WTC11 (cell line): Measurements from ENCODE around the gene SLC4A9.

Experiments
- CREM ChIP-seq: sonication (generic); formaldehyde crosslinking; IDR thresholded peaks from 2 replicates; pipeline ENCODE4 v1.8.1; 2022; ENCODE audit warnings: mild to moderate bottlenecking, missing genetic modification reagents, moderate library complexity
- CTCF ChIP-seq: fragments of 200-600 bp; IDR thresholded peaks from 2 replicates; pipeline ENCODE4 v1.8.0; 2022; ENCODE audit warnings: antibody characterized with exemption
- E2F5 ChIP-seq: sonication (generic); formaldehyde crosslinking; IDR thresholded peaks from 2 replicates; pipeline ENCODE4 v1.8.1; 2022; ENCODE audit warnings: mild to moderate bottlenecking, moderate library complexity, missing genetic modification reagents
- HMGXB4 ChIP-seq: sonication (generic); formaldehyde crosslinking; IDR thresholded peaks from 2 replicates; pipeline ENCODE4 v1.8.1; 2023; ENCODE audit warnings: mild to moderate bottlenecking, moderate library complexity, missing genetic modification reagents
- IRF1 ChIP-seq: sonication (generic); formaldehyde crosslinking; IDR thresholded peaks from 2 replicates; pipeline ENCODE4 v1.8.0; 2023; ENCODE audit warnings: missing genetic modification reagents
- JUN ChIP-seq: sonication (generic); formaldehyde crosslinking; IDR thresholded peaks from 2 replicates; pipeline ENCODE4 v1.8.0; 2023; ENCODE audit warnings: mild to moderate bottlenecking, missing genetic modification reagents
- MXD4 ChIP-seq: fragments of 250-450 bp; sonication (Bioruptor Pico); IDR thresholded peaks from 2 replicates; pipeline ENCODE4 v1.8.0; 2021; ENCODE audit warnings: mild to moderate bottlenecking, moderate library complexity, borderline replicate concordance
- NFATC4 ChIP-seq: fragments of 250-450 bp; sonication (Bioruptor Pico); IDR thresholded peaks from 2 replicates; pipeline ENCODE4 v1.9.0; 2021; ENCODE audit warnings: mild to moderate bottlenecking
- TCF7 ChIP-seq: sonication (generic); formaldehyde crosslinking; IDR thresholded peaks from 2 replicates; pipeline ENCODE4 v1.8.0; 2022; ENCODE audit warnings: mild to moderate bottlenecking, low read depth, missing genetic modification reagents, moderate library complexity
- USF2 ChIP-seq: sonication (generic); formaldehyde crosslinking; IDR thresholded peaks from 2 replicates; pipeline ENCODE4 v1.8.1; 2023; ENCODE audit warnings: mild to moderate bottlenecking, missing genetic modification reagents, moderate library complexity
- ZNF138 ChIP-seq: sonication (generic); formaldehyde crosslinking; conservative IDR thresholded peaks from 2 replicates; pipeline ENCODE4 v1.8.1; 2022; ENCODE audit warnings: mild to moderate bottlenecking, moderate library complexity, missing genetic modification reagents
- ZNF396 ChIP-seq: fragments of 250-450 bp; sonication (Bioruptor Pico); IDR thresholded peaks from 2 replicates; pipeline ENCODE4 v1.8.0; 2021; ENCODE audit warnings: mild to moderate bottlenecking, moderate library complexity, borderline replicate concordance
- ZNF512 ChIP-seq: sonication (generic); formaldehyde crosslinking; IDR thresholded peaks from 2 replicates; pipeline ENCODE4 v1.8.1; 2022; ENCODE audit warnings: missing genetic modification reagents, borderline replicate concordance
- ZSCAN18 ChIP-seq: fragments of 250-450 bp; sonication (Bioruptor Pico); IDR thresholded peaks from 2 replicates; pipeline ENCODE4 v2.1.2; 2022; ENCODE audit warnings: mild to moderate bottlenecking, moderate library complexity

- TF ChIP-seq MXD4 (CRISPR knock-in tag) (no peak), CTCF (no peak), USF2 (CRISPR knock-in tag) (no peak), ZSCAN18 (CRISPR knock-in tag) (no peak), E2F5 (CRISPR knock-in tag) (no peak), CREM (CRISPR knock-in tag) (no peak), HMGXB4 (no peak), NFATC4 (CRISPR knock-in tag) (no peak), ZNF138 (no peak), JUN (CRISPR knock-in tag) (no peak), ZNF512 (CRISPR knock-in tag) (no peak), ZNF396 (no peak), IRF1 (CRISPR knock-in tag) (no peak), TCF7 (CRISPR knock-in tag) (no peak)
Observed at GRCh38 chr5:140329739-140330481, 30.1 kb upstream of the SLC4A9 start.
